WTC11 (cell line): ENCODE results near the gene CLDN9. TPM values are rescaled to one million over a fixed set of nuclear protein-coding genes. Genes with fewer than 3 reads are reported as not detected.

Experiments used
- ATAC-seq: fragments of 200-7000 bp; cut with Tn5 transposase; 2 replicates; pipeline ENCODE4 v1.10.0; 2021; ENCODE audit warnings: mild to moderate bottlenecking, moderate library complexity
- CTCF ChIA-PET: fragments of 300-600 bp; sonication (Branson Sonifier 250); formaldehyde crosslinking; loops from one replicate; lab custom pipeline; 2021; ENCODE audit warnings: antibody characterized with exemption; lab: Charles Lee
- POLR2A ChIA-PET: fragments of 350-600 bp; sonication (Branson Sonifier 250); formaldehyde crosslinking; loops from one replicate; lab custom pipeline; 2021; ENCODE audit warnings: antibody characterized with exemption; lab: Charles Lee
- DNase-seq: peaks from one replicate; pipeline ENCODE4 v3.0.0; 2021; ENCODE audit warnings: low spot score
- H3K27ac Mint-ChIP-seq: 2 replicates; pipeline ENCODE4 v1.8.0; 2021; ENCODE audit warnings: mixed read lengths
- H3K27me3 Mint-ChIP-seq: 2 replicates; pipeline ENCODE4 v1.8.0; 2021; ENCODE audit warnings: low read depth, mild to moderate bottlenecking, moderate library complexity, mixed read lengths
- H3K36me3 Mint-ChIP-seq: 2 replicates; pipeline ENCODE4 v1.8.0; 2021; ENCODE audit warnings: mixed read lengths
- H3K4me1 Mint-ChIP-seq: 2 replicates; pipeline ENCODE4 v1.8.0; 2022; ENCODE audit warnings: mixed read lengths
- H3K4me3 Mint-ChIP-seq: 2 replicates; pipeline ENCODE4 v1.8.0; 2021; ENCODE audit warnings: mild to moderate bottlenecking, moderate library complexity, mixed read lengths
- H3K9me3 Mint-ChIP-seq: 2 replicates; pipeline ENCODE4 v1.8.0; 2021; ENCODE audit warnings: mixed read lengths
- ATF1 ChIP-seq: sonication (generic); formaldehyde crosslinking; IDR thresholded peaks from 2 replicates; pipeline ENCODE4 v1.8.1; 2023; ENCODE audit warnings: mild to moderate bottlenecking, moderate library complexity, missing genetic modification reagents
- CREM ChIP-seq: sonication (generic); formaldehyde crosslinking; IDR thresholded peaks from 2 replicates; pipeline ENCODE4 v1.8.1; 2022; ENCODE audit warnings: mild to moderate bottlenecking, missing genetic modification reagents, moderate library complexity
- ERG ChIP-seq: fragments of 250-450 bp; sonication (Bioruptor Pico); IDR thresholded peaks from 2 replicates; pipeline ENCODE4 v1.8.0; 2021; ENCODE audit warnings: mild to moderate bottlenecking
- JUN ChIP-seq: sonication (generic); formaldehyde crosslinking; IDR thresholded peaks from 2 replicates; pipeline ENCODE4 v1.8.0; 2023; ENCODE audit warnings: mild to moderate bottlenecking, missing genetic modification reagents
- MYBL2 ChIP-seq: sonication (generic); formaldehyde crosslinking; IDR thresholded peaks from 2 replicates; pipeline ENCODE4 v1.8.1; 2023; ENCODE audit warnings: mild to moderate bottlenecking, moderate library complexity, missing genetic modification reagents
- NFATC4 ChIP-seq: fragments of 250-450 bp; sonication (Bioruptor Pico); IDR thresholded peaks from 2 replicates; pipeline ENCODE4 v1.9.0; 2021; ENCODE audit warnings: mild to moderate bottlenecking
- OVOL2 ChIP-seq: fragments of 250-450 bp; sonication (Bioruptor Pico); IDR thresholded peaks from 2 replicates; pipeline ENCODE4 v1.9.0; 2021; ENCODE audit warnings: mild to moderate bottlenecking, borderline replicate concordance
- PRRX2 ChIP-seq: fragments of 250-450 bp; sonication (Bioruptor Pico); IDR thresholded peaks from 2 replicates; pipeline ENCODE4 v1.8.0; 2021; ENCODE audit warnings: mild to moderate bottlenecking
- SMAD3 ChIP-seq: sonication (generic); formaldehyde crosslinking; IDR thresholded peaks from 2 replicates; pipeline ENCODE4 v1.8.0; 2022; ENCODE audit warnings: missing genetic modification reagents, mild to moderate bottlenecking, borderline replicate concordance
- SP1 ChIP-seq: sonication (generic); formaldehyde crosslinking; conservative IDR thresholded peaks from 2 replicates; pipeline ENCODE4 v1.8.1; 2022; ENCODE audit warnings: missing genetic modification reagents
- TEAD4 ChIP-seq: sonication (generic); formaldehyde crosslinking; IDR thresholded peaks from 2 replicates; pipeline ENCODE4 v1.8.0; 2022; ENCODE audit warnings: mild to moderate bottlenecking, missing genetic modification reagents
- ZNF532 ChIP-seq: fragments of 250-450 bp; sonication (Bioruptor Pico); IDR thresholded peaks from 2 replicates; pipeline ENCODE4 v1.9.0; 2021; ENCODE audit warnings: mild to moderate bottlenecking, borderline replicate concordance
- total RNA-seq: library from RNA; stranded (reverse); gene quantifications from 3 replicates; pipeline ENCODE4 v1.2.3, GENCODE V29; 2021
- TF ChIP-seq, protein P1 (sequence below): sonication (generic); formaldehyde crosslinking; IDR thresholded peaks from 2 replicates; pipeline ENCODE4 v1.8.0; 2022; ENCODE audit warnings: missing genetic modification reagents
- TF ChIP-seq, protein P2 (sequence below): fragments of 200-600 bp; IDR thresholded peaks from 2 replicates; pipeline ENCODE4 v1.8.0; 2022; ENCODE audit warnings: antibody characterized with exemption
- TF ChIP-seq, protein P3 (sequence below): sonication (generic); formaldehyde crosslinking; IDR thresholded peaks from 2 replicates; pipeline ENCODE4 v1.8.1; 2022; ENCODE audit warnings: mild to moderate bottlenecking, moderate library complexity, missing genetic modification reagents
- TF ChIP-seq, protein P4 (sequence below): sonication (generic); formaldehyde crosslinking; IDR thresholded peaks from 2 replicates; pipeline ENCODE4 v1.8.0; 2023; ENCODE audit warnings: missing genetic modification reagents
- TF ChIP-seq, protein P5 (sequence below): sonication (generic); formaldehyde crosslinking; IDR thresholded peaks from 2 replicates; pipeline ENCODE4 v1.8.1; 2022; ENCODE audit warnings: low read depth, mild to moderate bottlenecking, moderate library complexity, missing genetic modification reagents, borderline replicate concordance

Gene CLDN9
- total RNA-seq, 1 experiment from 2014 or later = 0.92 TPM

GRCh38 chr16:3044708-3045107 lies 32.0 kb downstream of the CLDN9 start:
- peak overlapping the region; percentile 89 for H3K4me3 Mint-ChIP-seq
- H3K9me3 Mint-ChIP-seq = no peaks in the 10 kb centered on the region
- 0 out of 2 replicates have a peak, but pooled peaks cover 3% of the 10 kb centered on the region for H3K36me3 Mint-ChIP-seq

More at GRCh38 chr16:3044708-3045107, 32.0 kb downstream of the CLDN9 start:
- DNase-seq = no peak
- Mint-ChIP-seq H3K27me3 (peaks cover 26% of the 10 kb centered on the region), H3K4me1 (peaks cover 13% of the 10 kb centered on the region), H3K27ac (peak overlapping the region; percentile 86; the same call in 1 of the 2 replicates)
- no peak for ATAC-seq
- TF ChIP-seq CREM (CRISPR knock-in tag) (no peak), ERG (CRISPR knock-in tag) (no peak), TEAD4 (CRISPR knock-in tag) (no peak), JUN (no peak), SP1 (CRISPR knock-in tag) (no peak), ATF1 (no peak), NFATC4 (no peak), SMAD3 (CRISPR knock-in tag) (no peak), PRRX2 (CRISPR knock-in tag) (no peak), MYBL2 (CRISPR knock-in tag) (no peak), OVOL2 (CRISPR knock-in tag) (no peak), ZNF532 (CRISPR knock-in tag) (no peak)
- TF ChIP-seq, protein P1, sequence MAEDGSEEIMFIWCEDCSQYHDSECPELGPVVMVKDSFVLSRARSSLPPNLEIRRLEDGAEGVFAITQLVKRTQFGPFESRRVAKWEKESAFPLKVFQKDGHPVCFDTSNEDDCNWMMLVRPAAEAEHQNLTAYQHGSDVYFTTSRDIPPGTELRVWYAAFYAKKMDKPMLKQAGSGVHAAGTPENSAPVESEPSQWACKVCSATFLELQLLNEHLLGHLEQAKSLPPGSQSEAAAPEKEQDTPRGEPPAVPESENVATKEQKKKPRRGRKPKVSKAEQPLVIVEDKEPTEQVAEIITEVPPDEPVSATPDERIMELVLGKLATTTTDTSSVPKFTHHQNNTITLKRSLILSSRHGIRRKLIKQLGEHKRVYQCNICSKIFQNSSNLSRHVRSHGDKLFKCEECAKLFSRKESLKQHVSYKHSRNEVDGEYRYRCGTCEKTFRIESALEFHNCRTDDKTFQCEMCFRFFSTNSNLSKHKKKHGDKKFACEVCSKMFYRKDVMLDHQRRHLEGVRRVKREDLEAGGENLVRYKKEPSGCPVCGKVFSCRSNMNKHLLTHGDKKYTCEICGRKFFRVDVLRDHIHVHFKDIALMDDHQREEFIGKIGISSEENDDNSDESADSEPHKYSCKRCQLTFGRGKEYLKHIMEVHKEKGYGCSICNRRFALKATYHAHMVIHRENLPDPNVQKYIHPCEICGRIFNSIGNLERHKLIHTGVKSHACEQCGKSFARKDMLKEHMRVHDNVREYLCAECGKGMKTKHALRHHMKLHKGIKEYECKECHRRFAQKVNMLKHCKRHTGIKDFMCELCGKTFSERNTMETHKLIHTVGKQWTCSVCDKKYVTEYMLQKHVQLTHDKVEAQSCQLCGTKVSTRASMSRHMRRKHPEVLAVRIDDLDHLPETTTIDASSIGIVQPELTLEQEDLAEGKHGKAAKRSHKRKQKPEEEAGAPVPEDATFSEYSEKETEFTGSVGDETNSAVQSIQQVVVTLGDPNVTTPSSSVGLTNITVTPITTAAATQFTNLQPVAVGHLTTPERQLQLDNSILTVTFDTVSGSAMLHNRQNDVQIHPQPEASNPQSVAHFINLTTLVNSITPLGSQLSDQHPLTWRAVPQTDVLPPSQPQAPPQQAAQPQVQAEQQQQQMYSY (CRISPR knock-in tag) = no peak
- TF ChIP-seq, protein P2, sequence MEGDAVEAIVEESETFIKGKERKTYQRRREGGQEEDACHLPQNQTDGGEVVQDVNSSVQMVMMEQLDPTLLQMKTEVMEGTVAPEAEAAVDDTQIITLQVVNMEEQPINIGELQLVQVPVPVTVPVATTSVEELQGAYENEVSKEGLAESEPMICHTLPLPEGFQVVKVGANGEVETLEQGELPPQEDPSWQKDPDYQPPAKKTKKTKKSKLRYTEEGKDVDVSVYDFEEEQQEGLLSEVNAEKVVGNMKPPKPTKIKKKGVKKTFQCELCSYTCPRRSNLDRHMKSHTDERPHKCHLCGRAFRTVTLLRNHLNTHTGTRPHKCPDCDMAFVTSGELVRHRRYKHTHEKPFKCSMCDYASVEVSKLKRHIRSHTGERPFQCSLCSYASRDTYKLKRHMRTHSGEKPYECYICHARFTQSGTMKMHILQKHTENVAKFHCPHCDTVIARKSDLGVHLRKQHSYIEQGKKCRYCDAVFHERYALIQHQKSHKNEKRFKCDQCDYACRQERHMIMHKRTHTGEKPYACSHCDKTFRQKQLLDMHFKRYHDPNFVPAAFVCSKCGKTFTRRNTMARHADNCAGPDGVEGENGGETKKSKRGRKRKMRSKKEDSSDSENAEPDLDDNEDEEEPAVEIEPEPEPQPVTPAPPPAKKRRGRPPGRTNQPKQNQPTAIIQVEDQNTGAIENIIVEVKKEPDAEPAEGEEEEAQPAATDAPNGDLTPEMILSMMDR = no peak
- TF ChIP-seq, protein P3, sequence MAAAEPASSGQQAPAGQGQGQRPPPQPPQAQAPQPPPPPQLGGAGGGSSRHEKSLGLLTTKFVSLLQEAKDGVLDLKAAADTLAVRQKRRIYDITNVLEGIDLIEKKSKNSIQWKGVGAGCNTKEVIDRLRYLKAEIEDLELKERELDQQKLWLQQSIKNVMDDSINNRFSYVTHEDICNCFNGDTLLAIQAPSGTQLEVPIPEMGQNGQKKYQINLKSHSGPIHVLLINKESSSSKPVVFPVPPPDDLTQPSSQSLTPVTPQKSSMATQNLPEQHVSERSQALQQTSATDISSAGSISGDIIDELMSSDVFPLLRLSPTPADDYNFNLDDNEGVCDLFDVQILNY (CRISPR knock-in tag) = no peak
- TF ChIP-seq, protein P4, sequence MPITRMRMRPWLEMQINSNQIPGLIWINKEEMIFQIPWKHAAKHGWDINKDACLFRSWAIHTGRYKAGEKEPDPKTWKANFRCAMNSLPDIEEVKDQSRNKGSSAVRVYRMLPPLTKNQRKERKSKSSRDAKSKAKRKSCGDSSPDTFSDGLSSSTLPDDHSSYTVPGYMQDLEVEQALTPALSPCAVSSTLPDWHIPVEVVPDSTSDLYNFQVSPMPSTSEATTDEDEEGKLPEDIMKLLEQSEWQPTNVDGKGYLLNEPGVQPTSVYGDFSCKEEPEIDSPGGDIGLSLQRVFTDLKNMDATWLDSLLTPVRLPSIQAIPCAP (CRISPR knock-in tag) = no peak
- TF ChIP-seq, protein P5, sequence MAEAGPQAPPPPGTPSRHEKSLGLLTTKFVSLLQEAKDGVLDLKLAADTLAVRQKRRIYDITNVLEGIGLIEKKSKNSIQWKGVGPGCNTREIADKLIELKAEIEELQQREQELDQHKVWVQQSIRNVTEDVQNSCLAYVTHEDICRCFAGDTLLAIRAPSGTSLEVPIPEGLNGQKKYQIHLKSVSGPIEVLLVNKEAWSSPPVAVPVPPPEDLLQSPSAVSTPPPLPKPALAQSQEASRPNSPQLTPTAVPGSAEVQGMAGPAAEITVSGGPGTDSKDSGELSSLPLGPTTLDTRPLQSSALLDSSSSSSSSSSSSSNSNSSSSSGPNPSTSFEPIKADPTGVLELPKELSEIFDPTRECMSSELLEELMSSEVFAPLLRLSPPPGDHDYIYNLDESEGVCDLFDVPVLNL = no peak
- TF ChIP-seq, all 79 proteins: peak for 0
- POLR2A ChIA-PET = interaction anchor here (0.8 to 1.9 kb wide), 3 partner anchors 11 to 24 kb away, joined by 3 to 8 read pairs (median 4); partner anchors contain the start of gene TNFRSF12A
- CTCF ChIA-PET = interaction anchor here (0.7 to 11.1 kb wide), 5 partner anchors 13 to 334 kb away, joined by 3 to 152 read pairs (median 5); no protein-coding TSS in a partner anchor
